Keratinocyte (primary cell): ENCODE results near the gene TAF4.

Source experiments
- CTCF ChIP-seq, 3 experiments: IDR thresholded peaks in 1 of 3; conservative IDR thresholded peaks in 1 of 3; optimal IDR thresholded peaks in 1 of 3; 2 replicates in 2 of 3; 3 replicates in 1 of 3; pipeline versions ENCODE3 to v1.5.1; 2011; ENCODE audit warnings: low read length in 3 of 3, mild to moderate bottlenecking in 3 of 3, moderate library complexity in 2 of 3, control low read depth in 1 of 3, inconsistent platforms in 1 of 3; ENCODE audit not compliant: insufficient read depth in 2 of 3; ENCODE audit errors: extremely low read depth in 1 of 3
- EZH2 ChIP-seq: IDR thresholded peaks from one replicate; pipeline ENCODE4 v1.6.1; 2012; ENCODE audit warnings: inconsistent platforms, mild to moderate bottlenecking, low read length, moderate library complexity

GRCh38 chr20:61967300-61967699 lies 98.4 kb downstream of the TAF4 start:
- TF ChIP-seq CTCF (optimal IDR thresholded peaks at IDR 0.05 in 1 of 3, IDR thresholded peaks at IDR 0.05 in 1 of 3, conservative IDR thresholded peaks at IDR 0.05 in 1 of 3; ENCODE audit: extremely low read depth in 1 of 3, insufficient read depth in 2 of 3, low read length in 3 of 3) (no peak), EZH2 (no peak)
